Measurements from ENCODE around the gene LONRF2.

- TF ChIP-seq CTCF (IDR thresholded peaks at IDR 0.05): no peak
- TF ChIP-seq POLR2A (IDR thresholded peaks at IDR 0.05): no peak
These were observed 13.0 kb downstream of the LONRF2 start for GRCh38 chr2:100309311-100309710.

All from breast epithelium (tissue), 3 donors.